ENCODE measurements around the gene ZFP2.
"Not testable (repeated sequence)": the region's sequence is repeated elsewhere in the genome, so short reads cannot be mapped to it uniquely, and the experiment has no call there.

Gene ZFP2

GRCh38 chr5:178895615-178896571 lies at the start of gene ZFP2:
Gene ZFP2, plus strand, starts transcription at chr5:178895913. Its CDS starts 35,401 bp downstream, at chr5:178931314.
- peak; percentile 78 for DNase-seq (ENCODE audit: low spot score)

DNA sequence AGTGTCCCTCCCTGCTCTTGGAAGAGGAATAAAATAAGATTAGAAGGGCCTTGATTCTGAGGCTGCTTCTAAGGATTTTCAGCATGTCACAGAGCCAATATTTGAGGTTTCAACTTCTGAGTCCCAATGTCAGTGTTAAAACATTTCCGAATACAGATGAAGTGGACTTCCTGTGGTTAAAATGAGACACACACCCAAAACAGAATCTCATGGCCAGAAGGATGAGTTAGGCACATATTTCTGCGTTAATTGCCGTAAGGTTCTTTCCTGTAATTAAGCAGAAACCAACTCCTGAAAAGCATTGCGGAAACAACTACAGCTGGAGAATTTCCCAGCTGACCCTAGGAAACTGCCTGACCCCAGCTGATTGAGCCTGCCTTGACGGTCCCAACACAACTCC lies 46.4 kb upstream of the ZFP2 start:
- DNase-seq (ENCODE audit: low spot score) = no peak

DNA sequence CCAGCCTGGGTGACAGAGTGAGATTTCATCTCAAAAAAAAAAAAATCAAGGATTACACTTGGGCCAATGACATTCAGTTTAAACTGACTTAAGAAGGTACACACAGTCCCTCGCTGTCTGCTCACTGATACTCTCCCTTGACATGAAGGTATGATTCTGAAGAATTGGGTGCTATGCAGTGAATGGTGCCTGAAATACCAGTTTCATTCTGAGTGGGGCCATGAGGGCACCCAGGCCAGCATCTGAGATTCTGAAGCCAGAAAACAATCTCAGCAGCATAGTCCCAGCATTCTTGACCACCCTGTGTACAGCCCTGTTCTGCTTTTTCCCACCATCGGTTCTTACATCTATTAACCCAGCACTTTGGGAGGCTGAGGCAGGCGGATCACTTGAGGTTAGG lies 43.8 kb upstream of the ZFP2 start:
- no peak for DNase-seq (ENCODE audit: low spot score)

DNA sequence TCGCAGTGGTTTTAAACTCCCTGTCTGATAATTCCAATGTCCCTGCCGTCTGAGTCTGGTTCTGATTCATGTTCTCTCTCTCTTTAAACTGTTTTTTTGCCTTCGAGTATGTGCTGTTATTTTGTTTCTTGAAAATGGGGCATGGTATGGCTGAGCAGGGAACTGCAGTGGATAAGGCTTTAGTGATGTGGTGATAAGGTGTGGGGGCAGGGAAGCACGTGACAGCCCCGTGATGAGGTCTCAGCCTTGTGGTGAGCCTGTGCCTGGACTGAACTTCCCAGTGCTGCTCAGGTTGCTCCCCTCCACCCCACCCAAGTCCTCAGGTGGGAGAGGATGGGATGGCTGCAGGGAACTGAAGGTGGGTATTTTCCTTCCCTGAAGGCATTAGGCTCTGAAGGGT lies 41.4 kb upstream of the ZFP2 start:
- no peak for DNase-seq (ENCODE audit: low spot score)

- peak; percentile 95 for DNase-seq (ENCODE audit: low spot score)
Measured at GRCh38 chr5:178859625-178860521, 35.8 kb upstream of the ZFP2 start, which contains the start of gene ZNF354B. Gene ZNF354B, plus strand, starts transcription at chr5:178859953. Its CDS starts 1,095 bp downstream, at chr5:178861048.

GRCh38 chr5:178860615-178861014 lies 35.1 kb upstream of the ZFP2 start:
- not testable (repeated sequence) for DNase-seq (ENCODE audit: low spot score)

DNA sequence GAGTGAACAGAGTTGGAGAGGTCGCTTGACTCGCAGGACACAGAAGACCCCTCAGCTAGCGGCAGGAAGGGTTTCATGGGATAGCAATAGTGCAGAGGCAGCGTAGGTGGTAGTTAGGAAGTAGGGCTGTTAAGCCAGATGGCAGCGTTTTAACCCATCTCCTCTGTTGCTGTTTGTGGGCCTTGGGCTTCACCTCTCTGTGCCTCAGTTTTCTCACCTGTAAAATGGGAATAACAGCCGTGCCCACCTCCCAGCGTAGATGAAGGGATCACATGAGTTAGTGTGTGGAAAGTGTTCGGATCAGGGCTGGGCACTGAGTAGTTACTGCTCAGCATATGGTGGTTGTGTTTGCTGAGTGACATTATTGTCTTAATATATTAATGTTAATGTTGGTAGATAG lies 34.1 kb upstream of the ZFP2 start:
- DNase-seq (ENCODE audit: low spot score) = no peak

DNA sequence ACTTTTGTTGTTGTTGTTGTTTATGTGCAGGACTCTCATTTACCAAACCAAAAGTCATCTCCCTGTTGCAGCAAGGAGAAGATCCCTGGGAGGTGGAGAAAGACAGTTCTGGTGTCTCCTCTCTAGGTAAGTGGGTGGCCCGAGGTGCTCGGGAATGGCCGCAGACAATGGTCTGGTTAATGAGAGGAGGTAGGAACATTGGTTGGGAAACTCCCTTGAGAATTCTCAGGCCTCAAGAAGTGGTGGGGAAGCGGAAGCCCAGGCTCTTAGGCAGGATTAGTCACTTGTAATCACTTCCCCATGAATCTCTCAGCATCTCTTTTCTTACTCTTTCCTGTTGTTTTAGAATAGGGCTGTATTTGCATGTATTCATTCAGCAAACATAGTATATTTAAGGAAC lies 28.8 kb upstream of the ZFP2 start:
- DNase-seq (ENCODE audit: low spot score) = no peak

DNA sequence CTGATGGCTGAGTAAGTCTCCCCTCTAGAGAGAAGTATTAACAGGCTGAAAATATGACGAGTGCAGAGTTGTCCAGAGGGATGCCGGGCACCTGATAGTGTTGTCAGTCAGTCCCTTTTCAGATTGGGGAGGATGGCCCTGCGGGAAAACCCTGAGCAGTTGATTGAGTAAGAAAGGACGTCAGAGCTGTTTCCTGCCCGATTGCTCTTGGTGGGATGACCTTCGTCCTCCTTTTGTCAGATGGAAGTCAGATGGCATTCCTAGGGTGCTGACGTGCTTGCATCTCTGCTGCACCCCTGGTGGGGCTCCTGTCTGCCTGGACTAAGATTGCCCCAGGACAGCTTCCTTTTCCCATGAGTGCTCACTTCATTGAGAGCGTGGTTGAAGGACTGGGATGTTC lies 26.1 kb upstream of the ZFP2 start:
- DNase-seq (ENCODE audit: low spot score) = no peak

- no peak for DNase-seq (ENCODE audit: low spot score)
Measured at GRCh38 chr5:178870411-178870810, 25.3 kb upstream of the ZFP2 start.

GRCh38 chr5:178872302-178872701 lies 23.4 kb upstream of the ZFP2 start:
- DNase-seq (ENCODE audit: low spot score) = no peak

- not testable (repeated sequence) for DNase-seq (ENCODE audit: low spot score)
Measured at GRCh38 chr5:178883115-178883694, 12.5 kb upstream of the ZFP2 start.

- no peak for DNase-seq (ENCODE audit: low spot score)
Measured at GRCh38 chr5:178883815-178884430, 11.8 kb upstream of the ZFP2 start.

DNA sequence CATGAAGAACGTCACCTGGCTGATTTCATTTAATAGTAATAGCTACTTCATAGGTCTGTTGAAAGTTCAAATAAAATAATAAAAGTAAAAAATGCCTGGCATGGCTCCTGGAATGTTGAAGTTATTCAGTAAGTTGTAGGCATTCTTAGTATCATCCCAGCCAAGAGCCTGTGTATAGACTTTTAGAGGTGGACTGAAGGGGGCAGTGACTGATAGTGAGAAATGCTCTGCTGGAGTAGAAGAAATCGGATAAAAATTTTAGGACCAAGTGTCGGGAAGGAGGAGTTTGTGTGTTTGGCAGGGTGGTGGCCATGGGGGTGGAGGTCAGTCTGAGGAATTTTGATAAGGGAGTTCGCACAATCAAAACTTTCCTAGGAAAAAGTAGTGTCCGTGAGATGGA lies 3.6 kb downstream of the ZFP2 start:
- DNase-seq (ENCODE audit: low spot score) = no peak

DNA sequence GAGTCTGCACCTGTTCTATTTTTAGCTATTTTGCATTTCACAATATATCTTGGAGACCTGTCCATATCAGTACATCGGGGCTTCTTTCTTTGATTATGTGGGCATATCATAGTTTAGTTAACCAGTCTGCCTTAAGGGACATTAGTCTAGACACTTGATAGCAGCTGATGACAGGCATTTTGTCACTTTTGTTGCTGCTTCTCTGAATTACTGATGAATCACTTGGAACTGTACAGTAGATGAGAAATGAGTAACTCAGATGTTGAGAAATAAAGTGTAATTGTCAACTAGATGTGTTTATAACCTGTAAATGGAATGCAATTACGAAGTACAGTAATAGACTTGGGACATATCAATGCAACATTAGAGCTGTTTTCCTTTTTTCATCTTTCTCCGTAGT lies 7.1 kb downstream of the ZFP2 start:
- DNase-seq (ENCODE audit: low spot score) = no peak

DNA sequence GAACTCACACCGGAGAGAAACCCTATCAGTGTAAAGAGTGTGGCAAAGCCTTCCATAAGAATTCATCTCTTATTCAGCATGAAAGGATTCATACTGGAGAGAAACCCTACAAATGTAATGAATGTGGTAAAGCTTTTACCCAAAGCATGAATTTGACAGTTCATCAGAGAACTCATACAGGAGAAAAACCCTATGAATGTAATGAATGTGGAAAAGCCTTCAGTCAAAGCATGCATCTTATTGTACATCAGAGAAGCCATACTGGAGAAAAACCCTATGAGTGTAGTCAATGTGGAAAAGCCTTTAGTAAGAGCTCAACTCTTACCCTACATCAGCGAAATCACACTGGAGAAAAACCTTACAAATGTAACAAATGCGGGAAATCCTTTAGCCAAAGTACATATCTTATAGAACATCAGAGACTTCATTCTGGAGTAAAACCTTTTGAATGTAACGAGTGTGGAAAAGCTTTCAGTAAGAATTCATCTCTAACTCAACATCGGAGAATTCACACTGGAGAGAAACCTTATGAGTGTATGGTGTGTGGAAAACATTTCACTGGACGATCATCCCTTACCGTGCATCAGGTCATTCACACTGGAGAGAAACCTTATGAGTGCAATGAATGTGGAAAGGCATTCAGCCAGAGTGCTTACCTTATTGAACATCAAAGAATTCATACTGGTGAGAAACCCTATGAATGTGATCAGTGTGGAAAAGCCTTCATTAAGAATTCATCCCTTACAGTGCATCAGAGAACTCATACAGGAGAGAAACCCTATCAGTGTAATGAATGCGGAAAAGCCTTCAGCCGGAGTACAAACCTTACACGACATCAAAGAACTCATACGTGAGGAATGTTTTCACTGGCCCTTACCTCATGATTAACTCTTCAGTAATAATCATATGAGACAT lies 36.4 kb downstream of the ZFP2 start:
- DNase-seq (ENCODE audit: low spot score) = no peak

- peak; percentile 64 for DNase-seq (ENCODE audit: low spot score)
Measured at GRCh38 chr5:178940569-178941360, 45.1 kb downstream of the ZFP2 start, which contains the start of gene ZNF454. Gene ZNF454, plus strand, starts transcription at chr5:178941198. Its CDS starts 1,594 bp downstream, at chr5:178942792.

- no peak for DNase-seq (ENCODE audit: low spot score)
Measured at GRCh38 chr5:178941361-178941760, 45.6 kb downstream of the ZFP2 start.

GRCh38 chr5:178965465-178966055 lies 69.8 kb downstream of the ZFP2 start:
- DNase-seq (ENCODE audit: low spot score) = no peak
